ENCODE results near the gene KCNK17. TPM values are rescaled to one million over a fixed set of nuclear protein-coding genes. Genes with fewer than 3 reads are reported as not detected.

The KCNK17 gene
- total RNA-seq, 1 experiment from 2014 or later = not detected

- Mint-ChIP-seq H3K36me3 (ENCODE audit: insufficient read depth, unreplicated experiment) (no peaks in the 10 kb centered on the region), H3K4me3 (ENCODE audit: low read depth, unreplicated experiment) (no peak overlapping the region), H3K4me1 (ENCODE audit: low read depth, unreplicated experiment) (no peaks in the 10 kb centered on the region), H3K27ac (ENCODE audit: unreplicated experiment) (no peak overlapping the region), H3K9me3 (ENCODE audit: low read depth, unreplicated experiment) (no peaks in the 10 kb centered on the region), H3K27me3 (ENCODE audit: unreplicated experiment) (no peaks in the 10 kb centered on the region)
- TF ChIP-seq, protein P1, sequence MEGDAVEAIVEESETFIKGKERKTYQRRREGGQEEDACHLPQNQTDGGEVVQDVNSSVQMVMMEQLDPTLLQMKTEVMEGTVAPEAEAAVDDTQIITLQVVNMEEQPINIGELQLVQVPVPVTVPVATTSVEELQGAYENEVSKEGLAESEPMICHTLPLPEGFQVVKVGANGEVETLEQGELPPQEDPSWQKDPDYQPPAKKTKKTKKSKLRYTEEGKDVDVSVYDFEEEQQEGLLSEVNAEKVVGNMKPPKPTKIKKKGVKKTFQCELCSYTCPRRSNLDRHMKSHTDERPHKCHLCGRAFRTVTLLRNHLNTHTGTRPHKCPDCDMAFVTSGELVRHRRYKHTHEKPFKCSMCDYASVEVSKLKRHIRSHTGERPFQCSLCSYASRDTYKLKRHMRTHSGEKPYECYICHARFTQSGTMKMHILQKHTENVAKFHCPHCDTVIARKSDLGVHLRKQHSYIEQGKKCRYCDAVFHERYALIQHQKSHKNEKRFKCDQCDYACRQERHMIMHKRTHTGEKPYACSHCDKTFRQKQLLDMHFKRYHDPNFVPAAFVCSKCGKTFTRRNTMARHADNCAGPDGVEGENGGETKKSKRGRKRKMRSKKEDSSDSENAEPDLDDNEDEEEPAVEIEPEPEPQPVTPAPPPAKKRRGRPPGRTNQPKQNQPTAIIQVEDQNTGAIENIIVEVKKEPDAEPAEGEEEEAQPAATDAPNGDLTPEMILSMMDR (IDR thresholded peaks at IDR 0.05; ENCODE audit: unreplicated experiment) = no peak
- CTCF ChIA-PET = no interaction called here
- intact Hi-C loops (cut with micrococcal nuclease; ENCODE audit: unreplicated experiment) = no loop called here
- DNase-seq = no peak
- no TSS peak for BruUV-seq (replicated peaks)
These were observed 13.3 kb upstream of the KCNK17 start for GRCh38 chr6:39327507-39327906.

GRCh38 chr6:39322306-39322850 is 8.2 kb upstream of the KCNK17 start, which contains the start of gene KCNK16:
KCNK16 (minus strand) TSS chr6:39322702; CDS start chr6:39322540, 162 bp downstream.
- TF ChIP-seq, protein P1 (IDR thresholded peaks at IDR 0.05; ENCODE audit: unreplicated experiment) = no peak
- no peak for DNase-seq
- no peaks in the 10 kb centered on the region for H3K36me3 Mint-ChIP-seq (ENCODE audit: insufficient read depth, unreplicated experiment)
- intact Hi-C loops (cut with micrococcal nuclease; ENCODE audit: unreplicated experiment) = no loop called here
- no peaks in the 10 kb centered on the region for H3K27me3 Mint-ChIP-seq (ENCODE audit: unreplicated experiment)
- H3K9me3 Mint-ChIP-seq (ENCODE audit: low read depth, unreplicated experiment) = no peaks in the 10 kb centered on the region
- no TSS peak for BruUV-seq (replicated peaks)
- H3K4me1 Mint-ChIP-seq (ENCODE audit: low read depth, unreplicated experiment) = no peaks in the 10 kb centered on the region
- H3K4me3 Mint-ChIP-seq (ENCODE audit: low read depth, unreplicated experiment) = no peak within 1 kb of the TSS
- CTCF ChIA-PET = no interaction called here
- no peak within 1 kb of the TSS for H3K27ac Mint-ChIP-seq (ENCODE audit: unreplicated experiment)

- Mint-ChIP-seq H3K27ac (ENCODE audit: unreplicated experiment) (no peak overlapping the region), H3K4me3 (ENCODE audit: low read depth, unreplicated experiment) (no peak overlapping the region)
These were observed 7.5 kb upstream of the KCNK17 start for GRCh38 chr6:39321761-39322160.

GRCh38 chr6:39320363-39320984 is 6.3 kb upstream of the KCNK17 start:
- intact Hi-C loops (cut with micrococcal nuclease; ENCODE audit: unreplicated experiment) = no loop called here
- no peaks in the 10 kb centered on the region for H3K4me1 Mint-ChIP-seq (ENCODE audit: low read depth, unreplicated experiment)
- no peaks in the 10 kb centered on the region for H3K9me3 Mint-ChIP-seq (ENCODE audit: low read depth, unreplicated experiment)
- CTCF ChIA-PET = interaction anchor here (0.5 kb wide), 1 partner anchor 30 kb away, joined by 4 read pairs; no protein-coding TSS in a partner anchor
- no peak overlapping the region for H3K4me3 Mint-ChIP-seq (ENCODE audit: low read depth, unreplicated experiment)
- H3K27me3 Mint-ChIP-seq (ENCODE audit: unreplicated experiment) = no peaks in the 10 kb centered on the region
- TF ChIP-seq, protein P1 (IDR thresholded peaks at IDR 0.05; ENCODE audit: unreplicated experiment) = no peak
- DNase-seq = no peak
- no TSS peak for BruUV-seq (replicated peaks)
- no peak overlapping the region for H3K27ac Mint-ChIP-seq (ENCODE audit: unreplicated experiment)
- no peaks in the 10 kb centered on the region for H3K36me3 Mint-ChIP-seq (ENCODE audit: insufficient read depth, unreplicated experiment)

More at GRCh38 chr6:39321761-39322160, 7.5 kb upstream of the KCNK17 start:
- Mint-ChIP-seq H3K9me3 (ENCODE audit: low read depth, unreplicated experiment) (no peaks in the 10 kb centered on the region), H3K36me3 (ENCODE audit: insufficient read depth, unreplicated experiment) (no peaks in the 10 kb centered on the region), H3K4me1 (ENCODE audit: low read depth, unreplicated experiment) (no peaks in the 10 kb centered on the region), H3K27me3 (ENCODE audit: unreplicated experiment) (no peaks in the 10 kb centered on the region)
- TF ChIP-seq, protein P1 (IDR thresholded peaks at IDR 0.05; ENCODE audit: unreplicated experiment) = no peak
- intact Hi-C loops (cut with micrococcal nuclease; ENCODE audit: unreplicated experiment) = no loop called here
- CTCF ChIA-PET = no interaction called here
- no TSS peak for BruUV-seq (replicated peaks)
- no peak for DNase-seq
